DND-41 (cell line): ENCODE measurements around the gene HIPK4.

ENCODE experiments used
- CTCF ChIP-seq: IDR thresholded peaks from 2 replicates; pipeline ENCODE4 v1.5.1; 2012; ENCODE audit warnings: borderline replicate concordance, low read length, moderate library complexity, mild to moderate bottlenecking; ENCODE audit not compliant: poor library complexity, severe bottlenecking; ENCODE audit errors: extremely low read depth
- EZH2 ChIP-seq: IDR thresholded peaks from 3 replicates; pipeline ENCODE4 v1.6.1; 2012; ENCODE audit warnings: borderline replicate concordance, low read depth, mild to moderate bottlenecking, moderate library complexity, low read length, inconsistent platforms; ENCODE audit not compliant: severe bottlenecking

- TF ChIP-seq CTCF (no peak), EZH2 (no peak)
Observed at GRCh38 chr19:40331052-40331451, 58.9 kb downstream of the HIPK4 start.
